ENCODE measurements around the gene IL4I1.

Gene IL4I1

GRCh38 chr19:49923055-49924003 lies 26.6 kb upstream of the IL4I1 start:
- H3K4me2 ChIP-seq (ENCODE audit: low read length) = peak overlapping the region; percentile 15
- H3K9me3 ChIP-seq (replicated peaks; ENCODE audit: low read length) = no peaks in the 10 kb centered on the region
- peaks cover 47% of the 10 kb centered on the region for H3K4me1 ChIP-seq (ENCODE audit: control insufficient read depth, insufficient read depth, low read length)
- H3K27me3 ChIP-seq (ENCODE audit: control insufficient read depth, insufficient read depth, low read length) = no peaks in the 10 kb centered on the region
- H3K9ac ChIP-seq (ENCODE audit: low read depth, low read length) = peak overlapping the region; percentile 7
- no peak overlapping the region for H3K4me3 ChIP-seq (ENCODE audit: low read length)
- peaks cover 50% of the 10 kb centered on the region for H3K36me3 ChIP-seq (ENCODE audit: insufficient read depth, low read length)

- peaks cover 37% of the 10 kb centered on the region for H3K4me1 ChIP-seq (ENCODE audit: control insufficient read depth, insufficient read depth, low read length)
- H3K4me3 ChIP-seq (ENCODE audit: low read length) = peak overlapping the region; percentile 35
- no peaks in the 10 kb centered on the region for H3K9me3 ChIP-seq (replicated peaks; ENCODE audit: low read length)
- peak overlapping the region; percentile 63 for H3K4me2 ChIP-seq (ENCODE audit: low read length)
- H3K9ac ChIP-seq (ENCODE audit: low read depth, low read length) = peak overlapping the region; percentile 34
- no peaks in the 10 kb centered on the region for H3K27me3 ChIP-seq (ENCODE audit: control insufficient read depth, insufficient read depth, low read length)
- H3K36me3 ChIP-seq (ENCODE audit: insufficient read depth, low read length) = peaks cover 49% of the 10 kb centered on the region
These were observed 25.4 kb upstream of the IL4I1 start for GRCh38 chr19:49921871-49922795.

GRCh38 chr19:49920624-49921363 lies 24.1 kb upstream of the IL4I1 start:
- no peak overlapping the region for H3K4me3 ChIP-seq (ENCODE audit: low read length)
- peaks cover 51% of the 10 kb centered on the region for H3K36me3 ChIP-seq (ENCODE audit: insufficient read depth, low read length)
- H3K27me3 ChIP-seq (ENCODE audit: control insufficient read depth, insufficient read depth, low read length) = no peaks in the 10 kb centered on the region
- H3K9me3 ChIP-seq (replicated peaks; ENCODE audit: low read length) = no peaks in the 10 kb centered on the region
- no peak overlapping the region for H3K9ac ChIP-seq (ENCODE audit: low read depth, low read length)
- peaks cover 37% of the 10 kb centered on the region for H3K4me1 ChIP-seq (ENCODE audit: control insufficient read depth, insufficient read depth, low read length)
- H3K4me2 ChIP-seq (ENCODE audit: low read length) = no peak overlapping the region

GRCh38 chr19:49918089-49918488 lies 21.4 kb upstream of the IL4I1 start:
- Histone ChIP-seq H3K36me3 (ENCODE audit: insufficient read depth, low read length) (peaks cover 50% of the 10 kb centered on the region), H3K4me2 (ENCODE audit: low read length) (no peak overlapping the region), H3K4me1 (ENCODE audit: control insufficient read depth, insufficient read depth, low read length) (peaks cover 19% of the 10 kb centered on the region), H3K27me3 (ENCODE audit: control insufficient read depth, insufficient read depth, low read length) (no peaks in the 10 kb centered on the region), H3K4me3 (ENCODE audit: low read length) (no peak overlapping the region), H3K9me3 (replicated peaks; ENCODE audit: low read length) (no peaks in the 10 kb centered on the region), H3K9ac (ENCODE audit: low read depth, low read length) (no peak overlapping the region)

GRCh38 chr19:49916839-49917733 lies 20.4 kb upstream of the IL4I1 start:
- Histone ChIP-seq H3K9ac (ENCODE audit: low read depth, low read length) (no peak overlapping the region), H3K9me3 (replicated peaks; ENCODE audit: low read length) (no peaks in the 10 kb centered on the region), H3K36me3 (ENCODE audit: insufficient read depth, low read length) (peaks cover 56% of the 10 kb centered on the region), H3K4me2 (ENCODE audit: low read length) (no peak overlapping the region), H3K4me3 (ENCODE audit: low read length) (no peak overlapping the region), H3K27me3 (ENCODE audit: control insufficient read depth, insufficient read depth, low read length) (no peaks in the 10 kb centered on the region), H3K4me1 (ENCODE audit: control insufficient read depth, insufficient read depth, low read length) (peaks cover 8% of the 10 kb centered on the region)

DNA sequence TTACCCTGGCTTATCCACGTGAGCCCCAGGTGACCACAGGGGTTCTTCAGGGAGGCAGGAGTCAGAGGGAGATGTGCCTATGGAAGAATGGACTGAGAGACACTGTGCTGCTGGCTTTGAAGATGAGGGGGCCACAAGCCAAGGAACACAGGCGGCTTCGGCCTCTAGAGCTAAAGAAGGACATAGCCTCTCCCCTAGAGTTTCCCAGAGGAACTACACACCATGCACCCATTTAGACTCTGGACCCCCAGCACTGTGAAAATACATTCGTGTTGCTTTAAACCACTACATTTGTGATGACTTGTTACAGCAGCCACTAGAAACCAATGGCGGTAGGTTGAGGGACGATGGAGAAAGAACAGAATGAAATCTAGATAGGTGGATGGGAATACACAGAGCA lies 18.6 kb upstream of the IL4I1 start:
- Histone ChIP-seq H3K27me3 (ENCODE audit: control insufficient read depth, insufficient read depth, low read length) (no peaks in the 10 kb centered on the region), H3K9me3 (replicated peaks; ENCODE audit: low read length) (no peaks in the 10 kb centered on the region), H3K4me3 (ENCODE audit: low read length) (no peak overlapping the region), H3K4me1 (ENCODE audit: control insufficient read depth, insufficient read depth, low read length) (no peaks in the 10 kb centered on the region), H3K36me3 (ENCODE audit: insufficient read depth, low read length) (peaks cover 55% of the 10 kb centered on the region), H3K4me2 (ENCODE audit: low read length) (no peak overlapping the region), H3K9ac (ENCODE audit: low read depth, low read length) (no peak overlapping the region)

DNA sequence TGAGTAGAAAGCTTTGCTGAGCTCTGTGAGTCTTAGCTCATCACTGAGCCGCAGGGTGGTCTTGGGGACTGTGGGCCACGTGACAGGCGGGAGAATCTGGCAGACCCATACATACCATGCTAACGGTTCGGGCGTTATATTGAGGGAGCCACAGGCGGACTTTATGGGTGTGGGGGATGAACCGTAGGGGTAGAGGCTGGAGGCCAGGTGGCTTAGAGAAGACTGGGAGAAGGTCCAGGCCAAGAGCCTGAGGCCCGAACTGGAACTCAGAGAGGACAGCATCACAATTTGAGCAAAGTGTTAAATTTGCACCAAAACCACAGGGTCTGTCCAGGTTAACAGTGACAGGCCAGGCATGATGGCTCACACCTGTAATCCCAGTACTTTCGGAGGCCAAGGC lies 17.0 kb upstream of the IL4I1 start:
- Histone ChIP-seq H3K9ac (ENCODE audit: low read depth, low read length) (no peak overlapping the region), H3K4me3 (ENCODE audit: low read length) (no peak overlapping the region), H3K4me1 (ENCODE audit: control insufficient read depth, insufficient read depth, low read length) (no peaks in the 10 kb centered on the region), H3K36me3 (ENCODE audit: insufficient read depth, low read length) (peaks cover 59% of the 10 kb centered on the region), H3K9me3 (replicated peaks; ENCODE audit: low read length) (no peaks in the 10 kb centered on the region), H3K4me2 (ENCODE audit: low read length) (no peak overlapping the region), H3K27me3 (ENCODE audit: control insufficient read depth, insufficient read depth, low read length) (no peaks in the 10 kb centered on the region)

DNA sequence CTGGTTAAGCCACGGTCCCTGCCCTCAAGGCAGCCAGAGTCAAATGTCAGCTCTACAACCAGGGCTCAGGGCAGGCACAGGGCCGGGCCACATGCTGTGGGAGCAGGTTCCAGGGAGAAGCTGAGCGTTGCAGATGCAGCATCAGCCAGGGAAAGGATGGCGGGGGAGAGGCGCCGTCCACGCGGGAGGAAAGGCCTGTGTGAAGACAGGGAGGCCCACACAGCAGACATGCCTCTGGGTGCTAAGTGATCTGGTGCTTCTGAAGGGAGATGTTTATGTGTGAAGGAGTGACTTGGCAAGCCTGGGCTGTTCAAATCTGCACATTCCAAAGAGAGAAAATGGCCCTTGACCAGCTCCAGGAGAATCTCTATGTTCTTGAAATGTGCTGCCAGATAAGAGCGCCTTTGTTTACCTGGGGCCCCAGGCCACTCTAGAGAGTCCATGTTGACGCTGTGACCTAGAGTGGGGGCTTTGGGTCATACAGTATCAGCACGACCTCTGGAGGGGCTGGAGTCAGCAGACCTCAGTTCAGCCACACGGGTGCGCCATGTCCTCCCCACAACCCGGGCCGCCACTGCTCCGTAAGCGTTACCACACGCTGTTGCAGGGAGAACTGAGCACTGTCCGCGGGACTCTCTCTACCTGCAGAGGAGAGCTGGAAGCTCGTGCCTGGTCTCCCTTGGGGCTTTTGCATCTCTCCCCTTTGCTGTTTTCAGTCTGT lies 16.4 kb upstream of the IL4I1 start:
- Histone ChIP-seq H3K27me3 (ENCODE audit: control insufficient read depth, insufficient read depth, low read length) (no peaks in the 10 kb centered on the region), H3K9ac (ENCODE audit: low read depth, low read length) (no peak overlapping the region), H3K4me3 (ENCODE audit: low read length) (no peak overlapping the region), H3K36me3 (ENCODE audit: insufficient read depth, low read length) (peaks cover 60% of the 10 kb centered on the region), H3K4me2 (ENCODE audit: low read length) (no peak overlapping the region), H3K4me1 (ENCODE audit: control insufficient read depth, insufficient read depth, low read length) (no peaks in the 10 kb centered on the region), H3K9me3 (replicated peaks; ENCODE audit: low read length) (no peaks in the 10 kb centered on the region)

DNA sequence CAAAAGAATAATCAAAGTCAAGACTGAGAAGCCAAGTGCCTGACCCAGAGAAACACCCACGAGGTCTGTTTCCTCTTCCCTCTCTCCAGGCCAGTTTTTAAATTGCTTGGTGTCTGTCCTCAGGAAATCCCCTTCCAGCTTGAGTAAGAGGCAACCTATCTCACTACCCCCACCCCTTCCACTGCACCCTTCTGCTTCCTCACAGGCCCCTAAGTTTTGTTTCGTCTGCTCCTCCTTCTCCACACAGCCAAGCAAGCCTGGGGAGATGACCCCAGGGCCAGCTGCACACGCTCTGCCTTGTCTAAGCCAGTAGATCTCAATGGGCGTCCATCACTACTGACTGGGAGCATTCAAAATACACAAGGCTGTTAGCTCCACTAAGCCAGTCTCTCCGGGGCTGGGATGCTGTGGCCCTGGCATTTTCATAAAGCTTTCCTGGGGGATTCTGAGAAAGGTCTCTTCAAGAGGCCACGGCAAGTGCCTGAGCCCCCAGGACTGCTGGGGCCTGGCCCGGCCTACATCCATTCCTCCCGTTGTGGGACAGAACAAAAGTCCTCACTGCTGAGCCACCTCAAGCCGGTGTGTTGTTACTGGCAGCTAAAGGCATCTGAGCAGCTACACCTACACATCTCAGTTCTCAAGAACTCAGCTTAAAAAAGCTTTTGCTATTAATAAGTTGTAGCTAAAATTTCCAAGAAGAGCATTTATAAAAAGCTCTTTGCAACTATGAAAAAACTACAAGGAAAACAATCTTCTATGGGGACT lies 14.9 kb upstream of the IL4I1 start:
- no peak overlapping the region for H3K4me3 ChIP-seq (ENCODE audit: low read length)
- no peaks in the 10 kb centered on the region for H3K27me3 ChIP-seq (ENCODE audit: control insufficient read depth, insufficient read depth, low read length)
- no peaks in the 10 kb centered on the region for H3K4me1 ChIP-seq (ENCODE audit: control insufficient read depth, insufficient read depth, low read length)
- H3K9ac ChIP-seq (ENCODE audit: low read depth, low read length) = no peak overlapping the region
- H3K4me2 ChIP-seq (ENCODE audit: low read length) = no peak overlapping the region
- peaks cover 60% of the 10 kb centered on the region for H3K36me3 ChIP-seq (ENCODE audit: insufficient read depth, low read length)
- no peaks in the 10 kb centered on the region for H3K9me3 ChIP-seq (replicated peaks; ENCODE audit: low read length)

All from skeletal muscle satellite cell (primary cell).